Myocyte (in vitro differentiated cells): ENCODE measurements around the gene RNF19B. TPM values are rescaled to one million over a fixed set of nuclear protein-coding genes. Genes with fewer than 3 reads are reported as not detected.
A peak's percentile ranks its signal among the peaks of the same experiment; 100 is the strongest.

Experiments
- DNase-seq: peaks from one replicate; pipeline ENCODE4 v3.0.0-alpha.2; 2012; ENCODE audit warnings: low read depth
- total RNA-seq: library from RNA; depleted of rRNA; stranded (reverse); fragments of >200 nt; gene quantifications from 2 replicates; pipeline ENCODE4 v1.2.3, GENCODE V29; 2014

RNF19B gene
- total RNA-seq, 1 donor from 2014 or later = 23.4 TPM

DNA sequence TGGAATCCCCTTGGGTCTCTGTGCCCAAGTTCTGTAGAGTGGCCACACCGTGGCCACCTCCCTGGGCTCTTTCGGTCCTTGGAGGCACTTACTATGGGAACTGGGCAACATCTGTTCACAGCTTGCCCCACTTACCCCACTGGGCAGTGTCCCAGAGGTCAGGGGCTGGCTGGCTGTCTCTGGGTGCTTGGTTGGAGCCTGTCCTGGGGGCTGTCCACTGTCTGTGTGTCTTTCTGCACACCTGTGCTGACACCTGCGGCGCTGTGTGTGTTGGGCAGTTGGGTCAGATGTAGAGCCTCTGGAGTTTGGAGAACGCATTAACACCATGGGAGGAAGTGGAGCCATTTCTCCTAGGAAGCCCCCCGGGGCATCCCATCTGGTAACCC is 62.1 kb downstream of the RNF19B start:
- no peak for DNase-seq

DNA sequence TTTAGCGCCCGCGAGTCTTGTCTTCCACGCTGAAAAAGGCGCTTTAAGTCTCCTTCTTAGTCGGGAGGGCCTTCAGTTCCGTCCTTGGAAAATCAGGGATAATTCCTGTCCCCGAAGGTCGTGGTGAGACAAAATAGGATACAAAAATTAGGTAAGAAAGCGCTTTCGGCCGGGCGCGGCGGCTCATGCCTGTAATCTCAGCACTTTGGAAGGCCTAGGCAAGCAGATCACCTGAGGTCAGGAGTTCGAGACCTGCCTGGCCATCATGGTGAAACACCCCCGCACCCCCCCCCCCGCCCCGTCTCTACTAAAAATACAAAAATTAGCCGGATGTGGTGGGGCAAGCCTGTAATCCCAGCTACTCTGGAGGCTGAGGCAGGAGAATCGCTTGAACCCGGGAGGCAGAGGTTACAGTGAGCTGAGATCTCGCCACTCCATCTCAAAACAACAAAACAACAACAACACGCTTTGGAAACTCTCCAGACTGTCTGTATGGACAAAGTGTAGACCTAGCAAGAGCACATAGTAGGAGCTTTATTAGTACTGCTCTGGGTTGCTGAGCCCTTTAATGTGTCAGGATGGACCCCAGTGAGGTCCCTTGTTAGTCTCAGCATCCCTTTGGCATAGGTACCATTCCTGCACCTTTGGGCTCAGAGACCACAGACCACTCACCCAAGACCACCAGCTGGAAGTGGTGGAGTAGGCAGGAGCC is 62.6 kb downstream of the RNF19B start:
- no peak for DNase-seq

DNA sequence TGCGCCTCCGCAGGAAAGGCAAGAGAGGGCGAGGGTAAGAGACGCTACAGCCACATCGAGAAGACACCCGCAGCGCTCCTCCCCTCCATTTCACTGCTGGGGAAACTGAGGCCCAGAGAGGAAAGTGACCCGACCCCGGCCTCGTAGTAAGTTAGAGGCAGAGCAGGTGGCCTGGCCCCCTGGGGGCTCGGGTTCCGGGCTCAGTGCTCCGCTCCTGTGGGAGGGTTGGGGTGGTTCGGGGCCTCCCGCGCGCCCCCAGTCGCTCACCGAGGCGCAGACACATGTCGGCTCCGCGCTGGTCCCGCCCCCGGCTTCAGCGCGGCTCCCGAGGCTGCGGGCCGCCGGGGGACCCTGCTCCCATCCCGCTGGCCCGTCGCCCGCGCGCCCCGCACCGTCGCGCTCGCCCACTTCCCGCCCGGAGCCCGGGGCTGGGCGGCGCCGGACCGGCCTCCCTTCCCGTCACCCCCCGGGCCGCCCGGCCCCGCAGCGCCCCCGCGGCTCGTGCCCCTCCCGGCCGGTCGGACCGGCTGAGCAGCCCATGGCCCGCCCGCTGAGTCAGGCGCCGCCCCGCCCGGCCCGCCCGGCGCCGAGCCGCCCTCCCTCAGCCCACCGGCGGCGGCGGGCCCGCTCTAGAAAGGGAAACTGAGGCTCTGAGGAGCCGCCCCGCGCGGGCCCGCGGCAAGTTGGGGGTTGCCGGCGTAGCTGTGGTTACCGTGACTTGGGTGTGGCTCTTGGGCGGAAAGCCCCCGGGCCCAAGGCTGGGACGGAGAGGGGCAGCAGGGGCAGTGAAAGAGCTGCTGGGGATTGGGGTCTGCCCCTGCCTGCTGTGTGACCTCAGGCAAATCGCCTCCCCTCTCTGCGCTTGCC is 63.4 kb downstream of the RNF19B start, which contains the start of gene TMEM54:
Gene TMEM54, minus strand, starts transcription at position 434 of the 867 bp plus-strand sequence. Its CDS starts 151 bp downstream, at position 283.
- DNase-seq = peak; percentile 34

DNA sequence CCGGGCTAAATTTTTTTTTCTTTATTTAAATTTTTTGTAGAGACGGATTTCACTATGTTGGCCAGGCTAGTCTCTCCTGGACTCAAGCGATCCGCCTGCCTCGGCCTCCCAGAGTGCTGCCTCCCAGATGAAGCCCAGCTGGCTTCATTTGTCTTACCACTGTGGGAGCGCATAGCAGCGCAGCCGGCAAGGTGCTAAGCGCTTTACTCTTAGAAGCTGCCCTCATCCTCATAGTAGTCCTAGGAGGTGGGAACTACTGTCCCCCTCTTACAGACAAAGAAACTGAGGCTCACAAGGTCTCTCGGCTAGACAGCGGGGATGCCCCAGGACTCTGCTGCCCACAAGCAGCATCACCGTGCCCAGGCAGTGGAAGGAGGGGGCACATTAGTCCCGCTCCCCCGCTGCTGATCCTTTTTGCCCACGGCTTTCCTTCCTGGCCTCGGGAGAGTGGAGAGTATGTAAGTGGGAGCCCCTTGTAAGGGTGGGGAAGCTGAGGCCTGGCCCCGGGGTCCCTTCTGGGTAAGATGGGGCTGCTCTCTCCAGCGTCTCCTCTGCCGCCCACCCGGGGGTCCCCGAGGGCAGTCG is 64.1 kb downstream of the RNF19B start:
- no peak for DNase-seq

DNA sequence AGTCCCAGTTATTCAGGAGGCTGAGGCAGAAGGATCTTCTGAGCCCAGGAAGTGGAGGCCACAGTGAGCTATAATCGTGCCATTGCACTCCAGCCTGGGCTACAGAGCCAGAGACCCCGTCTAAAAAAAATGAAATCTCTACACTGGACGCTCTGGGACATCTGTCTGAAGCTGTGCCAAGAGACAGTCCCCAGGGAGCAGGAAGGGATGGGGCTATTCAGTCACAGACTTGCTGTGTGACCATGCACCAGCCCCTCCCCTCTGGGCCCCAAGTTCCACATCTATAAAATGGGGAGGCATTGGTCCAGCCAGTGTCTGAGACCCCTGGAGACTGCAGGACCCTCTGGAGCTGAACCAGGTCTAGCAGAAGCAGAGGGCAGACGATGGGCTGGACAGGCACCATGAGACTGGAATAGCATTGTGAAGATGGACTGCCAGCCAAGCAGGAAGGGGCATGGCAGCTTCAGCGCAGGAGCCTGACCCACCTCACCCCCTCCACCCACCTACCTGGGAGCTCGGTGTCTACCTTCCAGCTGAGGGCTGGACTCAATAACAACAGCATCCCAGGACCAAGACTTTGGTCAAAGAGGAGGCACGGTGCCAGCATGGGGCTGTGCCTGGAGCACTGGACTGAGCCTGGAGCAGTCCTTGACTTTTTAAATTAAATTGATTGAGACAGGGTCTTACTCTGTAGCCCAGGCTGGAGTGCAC is 64.9 kb downstream of the RNF19B start:
- DNase-seq = no peak

DNA sequence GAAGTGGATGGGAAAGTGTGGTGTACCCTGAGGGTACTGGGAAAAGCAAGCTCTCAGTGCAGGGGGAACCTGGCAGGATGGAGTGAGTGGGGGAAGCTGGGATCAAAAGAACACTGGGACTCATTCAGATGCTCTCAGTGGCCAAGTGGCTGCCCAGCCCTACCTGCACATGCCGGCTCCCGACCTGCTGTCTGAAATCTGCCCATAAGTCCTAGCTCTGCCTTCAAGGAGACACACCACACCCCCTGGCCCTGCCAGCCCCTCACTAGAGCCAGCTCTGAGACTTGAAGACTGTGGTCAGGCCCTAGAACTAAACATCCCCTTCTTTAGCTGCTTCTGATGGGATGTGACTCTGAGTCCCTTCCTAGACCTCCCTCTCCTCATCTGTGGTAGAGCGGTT is 65.7 kb downstream of the RNF19B start:
- no peak for DNase-seq

DNA sequence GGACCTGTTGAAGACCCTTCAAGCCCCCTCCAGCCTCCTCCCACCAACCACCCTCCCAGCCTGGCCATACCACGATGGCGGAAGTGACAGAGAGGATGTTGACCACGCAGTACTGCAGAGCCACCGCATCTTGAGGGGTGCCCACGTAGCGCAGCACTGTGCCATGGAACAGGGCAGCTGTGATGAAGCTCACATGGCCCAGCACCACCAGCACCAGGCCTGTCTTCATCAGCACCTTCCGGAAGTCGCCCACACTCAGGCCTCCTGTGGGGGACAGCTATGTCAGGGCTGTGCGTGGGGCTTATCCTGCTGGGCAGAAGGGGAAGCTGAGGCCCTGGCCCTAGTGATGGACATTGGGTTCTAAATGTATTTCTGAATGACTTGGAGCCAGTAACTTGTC is 66.6 kb downstream of the RNF19B start:
- no peak for DNase-seq

DNA sequence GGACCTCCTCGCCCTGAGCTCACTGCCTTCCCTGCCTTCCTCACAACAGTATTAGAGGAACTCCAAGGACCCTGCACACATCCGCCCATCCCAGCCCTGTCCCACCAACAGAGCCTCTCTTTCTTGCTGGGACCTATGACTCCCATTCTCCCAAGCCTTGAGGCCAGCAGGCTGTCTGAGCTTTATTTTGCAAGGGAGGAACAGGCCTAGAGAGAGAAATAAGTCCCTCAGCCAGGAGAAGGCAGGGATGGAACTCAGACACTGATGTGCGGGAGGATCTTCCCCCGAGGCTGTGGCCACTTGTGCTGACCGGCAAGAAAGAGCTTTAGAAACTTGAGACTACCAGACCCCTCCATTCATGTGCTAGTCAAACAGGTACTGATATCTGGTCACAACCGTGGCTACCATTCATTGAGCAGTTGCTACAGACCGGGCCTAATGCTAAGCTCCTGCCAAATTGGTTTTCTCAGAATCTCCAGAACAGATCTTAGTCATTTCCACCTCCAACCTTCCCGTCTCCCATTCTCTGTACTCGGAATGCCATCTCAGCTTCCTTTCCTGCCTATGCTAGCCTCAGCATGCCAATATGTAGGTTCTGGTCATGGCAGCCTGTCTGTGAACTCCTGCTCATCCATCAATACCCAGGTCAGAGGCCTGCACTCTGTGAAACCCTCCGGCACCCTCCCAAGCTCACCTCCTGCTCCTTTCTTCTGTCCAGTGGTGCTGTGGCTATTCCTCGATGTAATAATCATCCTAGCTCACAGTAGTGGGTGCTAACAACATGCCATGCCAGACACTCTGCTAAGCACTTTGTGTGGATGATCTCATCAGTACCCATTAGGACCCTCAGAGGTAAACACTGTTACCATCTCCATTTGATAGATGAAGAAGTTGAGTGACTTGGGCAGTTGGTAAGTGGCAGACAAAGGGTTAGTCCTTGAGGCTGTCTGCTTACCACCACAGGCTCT is 67.2 kb downstream of the RNF19B start:
- DNase-seq = no peak

DNA sequence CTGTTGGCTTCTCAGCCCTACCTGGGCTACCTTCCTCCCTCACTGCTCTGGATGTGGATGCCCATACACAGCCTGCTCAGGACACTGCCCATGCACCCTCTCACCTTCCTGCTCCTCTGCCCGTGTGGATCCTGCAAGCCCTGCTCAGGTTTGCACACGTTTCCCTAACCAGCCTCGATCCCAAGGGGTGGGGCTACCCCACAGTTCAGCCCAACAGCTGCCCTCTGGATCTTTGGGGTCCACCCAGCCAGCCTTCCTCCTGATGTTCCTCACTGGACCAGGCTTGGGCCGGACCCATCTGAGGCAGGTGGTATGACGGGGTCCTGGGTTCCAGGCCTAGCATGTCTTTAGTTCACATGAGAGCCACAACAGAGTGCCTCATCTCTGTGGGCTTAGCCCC is 68.2 kb downstream of the RNF19B start:
- no peak for DNase-seq

DNA sequence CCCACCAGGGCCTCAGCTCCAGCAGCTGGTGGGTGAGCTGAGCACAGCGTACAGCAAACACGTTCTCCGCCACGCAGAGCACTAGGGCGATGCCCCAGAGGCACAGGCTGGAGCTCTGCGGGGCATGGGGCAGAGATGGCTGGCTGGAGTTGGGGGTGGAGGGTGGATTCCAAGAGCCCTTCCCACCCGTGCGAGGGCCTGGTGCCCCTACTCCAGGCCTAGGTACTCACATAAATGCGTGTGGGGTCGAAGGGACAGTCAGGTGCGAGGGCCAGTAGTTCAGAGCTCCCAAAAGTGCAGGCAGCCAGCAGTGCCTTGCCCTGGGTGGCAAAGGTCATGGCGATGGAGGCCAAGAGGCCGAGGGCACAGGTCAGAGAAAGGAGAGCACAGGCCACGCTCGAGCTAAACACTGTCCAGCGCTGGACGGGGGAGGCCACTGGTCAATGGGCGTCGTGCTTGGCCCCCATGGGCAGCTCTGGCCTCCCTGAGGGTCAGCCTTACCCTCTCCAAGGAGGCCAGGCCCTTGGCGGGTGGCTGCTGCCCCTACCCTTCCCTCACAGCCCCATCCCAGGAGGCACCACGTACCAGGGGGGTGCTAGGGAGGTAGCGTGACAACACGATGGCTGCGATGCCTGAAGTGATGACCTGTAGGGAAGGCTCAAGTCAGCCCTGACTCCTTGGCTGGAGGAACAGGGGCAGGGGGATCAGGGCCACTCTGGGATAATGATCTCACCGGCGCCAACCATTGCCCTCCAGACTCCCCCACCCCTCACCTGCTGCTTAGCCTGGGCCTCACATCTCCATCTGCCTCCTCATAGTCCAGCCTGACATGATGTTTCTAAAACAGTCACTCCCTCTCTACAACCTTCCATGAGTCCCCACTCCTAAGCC is 69.0 kb downstream of the RNF19B start:
- DNase-seq = no peak

DNA sequence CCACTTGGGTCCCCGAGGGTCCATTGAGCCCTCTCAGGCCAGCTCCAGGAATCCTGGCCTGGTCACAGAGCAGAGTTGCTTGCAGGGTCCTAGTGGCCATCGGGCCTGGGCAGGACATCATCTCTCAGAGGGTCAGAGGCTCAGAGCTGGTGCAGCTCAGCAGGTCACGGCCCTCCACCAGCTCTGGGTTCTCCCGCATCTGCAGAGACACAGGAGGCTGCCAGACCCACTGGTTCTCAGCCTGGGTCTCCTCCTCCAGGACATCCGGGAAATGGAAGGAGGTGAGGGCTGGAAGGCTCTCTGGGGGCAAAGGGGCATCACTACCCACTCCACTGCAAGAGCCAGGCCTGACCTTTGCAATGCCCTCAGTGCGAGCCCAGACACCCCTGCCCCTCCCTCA is 69.9 kb downstream of the RNF19B start:
- no peak for DNase-seq

DNA sequence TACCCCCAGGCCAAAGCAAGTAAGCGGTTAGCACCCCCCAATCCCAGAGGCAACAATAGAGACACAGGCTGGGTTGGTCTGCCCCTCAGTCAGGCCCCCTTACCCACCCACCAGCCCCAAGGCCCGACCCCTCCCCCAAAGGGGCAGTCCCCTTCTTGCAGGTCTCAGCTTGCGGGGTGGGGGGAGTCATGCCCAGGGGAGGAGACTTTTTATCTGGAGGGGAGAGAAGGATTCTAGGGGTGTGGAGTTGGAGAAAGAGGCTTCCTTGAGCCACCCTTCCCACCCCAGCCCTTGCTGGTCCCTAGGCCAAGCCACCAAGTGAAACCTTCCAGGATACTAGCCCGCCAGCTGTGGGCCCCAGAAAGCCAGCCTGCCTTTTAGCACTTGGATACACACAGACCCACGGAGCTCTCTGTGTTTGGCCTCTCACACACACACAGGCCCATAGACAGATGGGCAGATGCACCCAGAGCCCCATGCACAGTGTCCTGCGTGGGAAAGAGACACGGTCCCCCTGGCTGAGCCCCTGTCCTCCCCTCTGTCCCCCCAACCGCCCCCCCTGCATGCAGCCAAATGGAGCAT is 70.5 kb downstream of the RNF19B start:
- no peak for DNase-seq

DNA sequence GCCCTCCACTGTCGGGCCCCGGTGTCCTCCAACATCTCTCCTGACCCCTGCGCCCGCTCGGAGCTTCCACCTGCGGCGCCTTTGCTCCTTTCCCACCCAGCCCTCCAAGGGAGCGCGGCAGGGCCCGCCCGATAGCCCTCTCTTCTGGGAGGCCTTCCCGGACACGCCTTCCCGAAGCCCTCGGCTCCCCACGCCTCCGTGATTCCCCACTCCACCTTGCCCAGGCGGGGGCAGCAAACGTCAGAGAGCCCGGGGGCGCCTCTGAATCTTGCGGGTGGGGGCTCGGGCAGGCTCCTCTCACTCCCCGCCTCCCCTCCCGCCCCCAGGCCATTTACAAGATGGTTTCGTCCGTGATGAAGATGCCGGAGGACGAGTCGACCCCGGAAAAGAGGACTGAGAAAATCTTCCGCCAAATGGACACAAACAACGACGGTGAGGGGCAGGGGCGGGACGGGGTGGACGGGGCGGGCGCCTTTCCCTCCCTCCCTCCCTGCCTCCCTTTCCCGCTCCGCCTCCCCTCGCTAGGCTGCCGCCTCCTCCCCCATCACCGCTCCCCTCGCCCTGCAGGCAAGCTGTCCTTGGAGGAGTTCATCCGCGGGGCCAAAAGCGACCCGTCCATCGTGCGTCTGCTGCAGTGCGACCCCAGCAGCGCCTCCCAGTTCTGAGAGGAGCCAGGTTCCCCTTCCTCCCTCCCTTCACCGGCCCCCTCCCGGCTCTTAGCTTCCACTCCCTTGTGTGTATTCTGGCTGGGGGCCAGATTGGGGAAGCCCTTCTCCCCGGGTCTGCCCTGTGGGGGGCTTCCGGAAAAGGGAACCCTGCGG is 71.2 kb downstream of the RNF19B start:
- DNase-seq = peak; percentile 11

DNA sequence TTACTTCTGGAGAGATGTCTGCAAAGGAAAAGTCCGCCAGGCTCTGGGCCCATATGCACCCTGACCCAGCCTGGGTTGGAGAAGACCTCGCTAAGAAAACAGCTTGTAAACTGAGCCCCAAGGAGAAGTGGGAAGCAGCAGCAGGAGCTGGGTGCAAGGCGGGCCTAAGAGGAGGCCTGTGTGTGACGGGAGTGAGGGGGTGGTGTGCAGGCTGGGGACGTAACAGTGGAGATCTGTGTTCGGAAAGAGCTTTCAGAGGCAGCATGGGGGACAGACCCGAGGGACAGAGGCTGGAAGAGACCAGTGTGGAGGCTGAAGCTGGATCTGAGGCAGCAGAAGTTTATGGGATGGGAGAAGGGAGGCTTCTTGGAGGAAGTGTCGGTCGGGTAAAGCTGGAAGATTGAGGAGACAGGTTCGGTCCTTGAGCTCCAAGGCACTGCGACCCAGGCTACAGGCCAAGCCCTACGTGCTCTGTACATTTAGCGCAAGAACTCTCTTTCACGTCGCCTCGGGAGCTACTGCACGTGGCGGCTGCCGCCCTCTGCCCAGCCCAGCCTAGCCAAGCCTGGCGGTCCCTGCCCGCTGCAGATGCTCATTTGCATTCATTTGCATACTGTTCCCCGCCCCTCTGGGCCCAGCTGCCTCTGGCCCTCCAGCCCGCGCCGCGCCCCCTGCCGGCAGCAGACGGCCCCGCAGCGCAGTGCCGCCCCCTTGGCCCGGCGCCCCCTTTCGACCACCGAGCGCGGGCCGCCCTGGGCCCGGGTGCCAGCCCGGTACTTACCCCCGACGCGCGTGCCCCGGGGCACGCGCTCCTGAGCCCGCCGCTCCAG is 72.0 kb downstream of the RNF19B start:
- no peak for DNase-seq

DNA sequence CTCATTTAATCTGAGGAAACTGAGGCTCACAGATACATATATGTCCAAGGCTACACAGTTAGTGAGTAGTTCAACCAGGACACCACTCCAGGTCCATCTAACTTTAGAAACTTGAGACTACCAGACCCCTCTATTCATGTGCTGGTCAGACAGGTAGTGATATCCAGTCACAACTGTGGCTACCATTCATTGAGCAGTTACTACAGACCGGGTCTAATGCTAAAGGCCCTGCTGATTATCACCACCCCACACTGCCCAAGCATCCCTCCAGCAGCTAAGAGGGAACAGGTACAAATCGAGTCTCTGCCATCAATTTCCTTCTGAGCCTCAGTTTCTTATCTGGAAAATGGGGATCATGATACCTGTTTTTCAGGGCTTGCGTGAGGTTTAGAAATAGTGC is 73.0 kb downstream of the RNF19B start:
- DNase-seq = no peak

DNA sequence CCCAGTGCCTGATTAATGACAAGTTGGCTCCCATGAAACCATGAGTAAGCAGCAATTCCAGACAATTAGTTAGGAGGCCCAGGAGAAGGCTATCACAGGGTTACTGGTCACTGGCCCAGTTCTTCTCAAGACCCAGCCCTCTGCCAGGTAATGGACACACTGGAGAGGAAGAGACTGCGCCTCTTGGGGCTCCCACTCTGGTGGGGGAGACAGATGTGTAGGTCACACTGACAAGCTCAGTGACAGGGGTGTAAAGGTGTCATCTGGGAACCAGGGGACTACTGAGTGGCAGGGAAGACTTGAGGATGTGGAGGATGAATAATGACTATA is 73.4 kb downstream of the RNF19B start:
- DNase-seq = no peak

DNA sequence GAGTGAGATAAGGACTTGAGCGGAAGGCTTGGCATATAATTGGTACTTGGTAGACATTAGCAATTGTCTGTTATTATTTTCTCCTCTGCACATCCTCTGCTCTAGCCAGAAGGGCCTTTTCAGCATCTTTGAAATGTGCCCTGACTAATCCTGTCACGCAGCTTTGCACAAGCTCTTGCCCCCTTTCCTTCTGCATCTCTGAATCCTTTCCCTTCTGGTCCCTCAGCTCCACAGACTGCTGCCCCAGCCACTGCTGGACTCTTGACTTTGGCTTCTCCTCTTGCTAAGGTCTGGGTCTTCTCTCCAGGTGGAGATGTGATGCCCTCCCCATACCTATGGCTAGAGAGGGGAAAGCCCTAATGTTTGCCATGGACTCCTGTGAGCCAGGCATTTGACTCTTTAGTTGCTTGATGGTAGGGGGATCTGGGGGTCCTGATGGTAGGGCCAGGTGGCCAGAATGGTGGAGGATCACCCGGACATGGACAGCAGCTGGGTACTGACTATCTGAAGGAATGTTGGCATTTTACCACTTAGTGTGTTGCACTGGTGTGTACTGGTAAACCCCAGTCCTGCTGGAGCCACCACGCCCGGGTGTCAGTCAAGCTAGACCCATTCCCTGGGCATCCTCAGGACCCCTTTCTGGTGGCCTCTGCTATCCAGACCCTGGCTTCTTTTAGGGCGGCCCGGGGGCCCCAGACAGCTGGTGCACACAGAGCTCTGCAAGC is 73.9 kb downstream of the RNF19B start:
- no peak for DNase-seq
